Nephron (organoid): ENCODE results near the gene C12orf60.
A peak's percentile ranks its signal among the peaks of the same experiment; 100 is the strongest.

ENCODE experiments used
- H3K27ac Mint-ChIP-seq, 3 experiments: 2 replicates each; pipeline ENCODE4 v1.8.0; 2020; ENCODE audit warnings: mixed read lengths in 3 of 3, mild to moderate bottlenecking in 2 of 3, moderate library complexity in 1 of 3
- H3K27me3 Mint-ChIP-seq: 2 replicates; pipeline ENCODE4 v1.8.0; 2021; ENCODE audit warnings: low read depth, mild to moderate bottlenecking, moderate library complexity, mixed read lengths
- H3K36me3 Mint-ChIP-seq: 2 replicates; pipeline ENCODE4 v1.8.0; 2020; ENCODE audit warnings: low read depth, mixed read lengths
- H3K4me1 Mint-ChIP-seq: 2 replicates; pipeline ENCODE4 v1.8.0; 2020; ENCODE audit warnings: mixed read lengths
- H3K4me3 Mint-ChIP-seq, 3 experiments: 2 replicates each; pipeline ENCODE4 v1.8.0; 2020; ENCODE audit warnings: mild to moderate bottlenecking in 3 of 3, mixed read lengths in 3 of 3, moderate library complexity in 2 of 3
- H3K9me3 Mint-ChIP-seq: 2 replicates; pipeline ENCODE4 v1.8.0; 2020; ENCODE audit warnings: mixed read lengths
- CTCF ChIP-seq, 3 experiments: fragments of 200-600 bp; sonication (generic); IDR thresholded peaks; one replicate each; pipeline ENCODE4 v1.5.0; 2021; ENCODE audit warnings: antibody characterized with exemption in 3 of 3; ENCODE audit not compliant: unreplicated experiment in 3 of 3

C12orf60 gene

DNA sequence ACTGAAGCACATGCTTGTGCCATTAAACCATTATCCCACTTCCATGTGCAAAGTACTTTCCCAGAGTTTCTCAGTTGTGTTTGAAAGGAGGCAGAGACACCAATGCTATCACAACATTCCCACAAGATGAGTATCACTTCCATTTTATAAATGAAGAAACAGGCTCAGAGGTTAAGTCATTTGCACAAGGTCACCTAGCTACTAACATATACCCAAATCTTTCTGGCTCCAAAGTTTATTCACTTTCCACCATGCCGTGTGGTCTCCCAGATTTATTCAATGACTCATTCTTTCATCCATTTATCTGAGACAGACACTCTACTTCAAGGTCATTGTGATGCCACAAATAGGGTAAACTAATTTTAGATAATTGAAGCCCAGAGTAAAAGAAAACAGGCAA, 30.5 kb downstream of the C12orf60 start:
- H3K4me3 Mint-ChIP-seq: no peak overlapping the region

GRCh38 chr12:14834509-14834908, 31.0 kb downstream of the C12orf60 start:
- no peak for TF ChIP-seq CTCF (IDR thresholded peaks at IDR 0.05; ENCODE audit: unreplicated experiment in 3 of 3)
- Mint-ChIP-seq H3K9me3 (no peaks in the 10 kb centered on the region), H3K4me1 (peaks cover 9% of the 10 kb centered on the region), H3K27ac (peak overlapping the region in 1 of 3 experiments; percentile 6), H3K27me3 (no peaks in the 10 kb centered on the region), H3K36me3 (no peaks in the 10 kb centered on the region), H3K4me3 (no peak overlapping the region)

More for the DNA sequence above, 30.5 kb downstream of the C12orf60 start:
- TF ChIP-seq CTCF (IDR thresholded peaks at IDR 0.05; ENCODE audit: unreplicated experiment in 3 of 3): no peak
- Mint-ChIP-seq H3K27ac (no peak overlapping the region), H3K4me1 (peaks cover 9% of the 10 kb centered on the region), H3K36me3 (no peaks in the 10 kb centered on the region), H3K9me3 (no peaks in the 10 kb centered on the region), H3K27me3 (peaks cover under 1% of the 10 kb centered on the region)

DNA sequence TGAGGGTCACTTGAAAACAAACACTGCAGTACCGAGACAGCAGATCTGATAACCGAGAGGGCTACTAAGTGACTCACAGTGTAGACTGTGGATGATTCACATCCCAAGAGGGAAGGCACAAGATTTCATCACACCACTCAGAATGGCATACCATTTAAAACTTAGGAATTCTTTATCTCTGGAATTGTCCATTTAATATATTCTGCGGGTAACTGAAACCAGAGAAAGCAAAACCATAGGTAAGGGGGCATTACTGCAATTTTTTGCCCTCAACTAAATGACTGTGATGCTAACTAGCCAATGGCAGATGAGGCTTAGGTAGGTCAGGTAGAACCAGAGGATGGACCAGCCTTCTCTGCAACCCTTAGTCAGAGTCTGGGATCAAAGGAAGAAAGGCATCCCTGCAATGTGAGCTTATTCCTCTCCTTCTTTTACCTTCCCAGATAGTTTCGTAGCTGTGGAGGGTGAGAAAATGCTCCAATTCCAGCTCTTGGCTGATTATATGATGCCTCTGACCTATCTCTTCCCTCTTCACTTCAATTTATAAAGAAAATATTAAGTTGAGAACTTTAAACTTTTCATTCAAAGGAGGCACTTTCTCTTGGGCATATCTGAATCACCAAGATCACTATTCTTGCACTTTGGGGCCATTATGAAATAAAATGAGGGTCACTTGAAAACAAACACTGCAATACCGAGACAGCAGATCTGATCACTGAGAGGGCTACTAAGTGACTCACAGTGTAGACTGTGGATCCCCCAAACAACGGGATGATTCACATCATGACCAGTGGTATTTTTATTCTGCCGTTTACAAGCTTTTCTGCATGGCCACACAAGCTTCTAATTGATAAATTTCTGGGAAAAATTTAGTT, 33.1 kb downstream of the C12orf60 start:
- no peaks in the 10 kb centered on the region for H3K9me3 Mint-ChIP-seq
- peaks cover 14% of the 10 kb centered on the region for H3K4me1 Mint-ChIP-seq
- no peaks in the 10 kb centered on the region for H3K27me3 Mint-ChIP-seq
- no peak overlapping the region for H3K4me3 Mint-ChIP-seq
- H3K36me3 Mint-ChIP-seq: no peaks in the 10 kb centered on the region
- TF ChIP-seq CTCF (IDR thresholded peaks at IDR 0.05; ENCODE audit: unreplicated experiment in 3 of 3): no peak
- no peak overlapping the region for H3K27ac Mint-ChIP-seq

- Mint-ChIP-seq H3K27ac (no peak overlapping the region), H3K4me3 (no peak overlapping the region), H3K36me3 (no peaks in the 10 kb centered on the region), H3K9me3 (no peaks in the 10 kb centered on the region), H3K27me3 (no peaks in the 10 kb centered on the region), H3K4me1 (peaks cover 17% of the 10 kb centered on the region)
- TF ChIP-seq CTCF (IDR thresholded peaks at IDR 0.05; ENCODE audit: unreplicated experiment in 3 of 3): no peak
Observed at GRCh38 chr12:14839262-14839661, 35.8 kb downstream of the C12orf60 start.

DNA sequence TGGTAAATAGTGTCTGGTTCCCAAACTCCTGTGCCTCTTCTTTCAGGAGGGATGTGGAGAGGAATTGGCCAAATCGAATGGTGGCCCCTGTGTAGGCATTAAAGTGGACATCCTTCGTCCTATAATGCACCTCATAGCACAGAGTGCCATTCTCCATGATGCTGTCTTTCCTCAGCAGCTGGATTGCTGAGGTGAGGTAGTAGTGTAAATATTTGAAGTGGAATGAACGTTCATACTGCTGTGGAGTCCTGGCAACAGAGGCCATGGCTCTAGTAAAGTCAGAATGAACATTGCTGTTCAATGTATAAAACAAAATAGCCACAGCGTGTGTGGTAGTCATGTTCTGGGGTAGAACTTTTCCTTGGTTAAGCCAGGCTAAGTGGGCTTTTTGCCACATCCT, 37.1 kb downstream of the C12orf60 start:
- peaks cover 14% of the 10 kb centered on the region for H3K4me1 Mint-ChIP-seq
- H3K27me3 Mint-ChIP-seq: no peaks in the 10 kb centered on the region
- H3K36me3 Mint-ChIP-seq: no peaks in the 10 kb centered on the region
- H3K9me3 Mint-ChIP-seq: no peaks in the 10 kb centered on the region
- TF ChIP-seq CTCF (IDR thresholded peaks at IDR 0.05; ENCODE audit: unreplicated experiment in 3 of 3): no peak
- no peak overlapping the region for H3K27ac Mint-ChIP-seq
- no peak overlapping the region for H3K4me3 Mint-ChIP-seq

GRCh38 chr12:14841761-14842160, 38.3 kb downstream of the C12orf60 start:
- no peak overlapping the region for H3K27ac Mint-ChIP-seq
- no peaks in the 10 kb centered on the region for H3K27me3 Mint-ChIP-seq
- no peaks in the 10 kb centered on the region for H3K36me3 Mint-ChIP-seq
- H3K4me3 Mint-ChIP-seq: no peak overlapping the region
- no peaks in the 10 kb centered on the region for H3K9me3 Mint-ChIP-seq
- TF ChIP-seq CTCF (IDR thresholded peaks at IDR 0.05; ENCODE audit: unreplicated experiment in 3 of 3): no peak
- H3K4me1 Mint-ChIP-seq: peaks cover 20% of the 10 kb centered on the region
